GM21367 (cell line): ENCODE data around the gene PLPPR3.

Source experiments
- ATAC-seq: cut with Tn5 transposase; IDR thresholded peaks from one replicate; pipeline ENCODE4 v1.9.1; 2021; ENCODE audit not compliant: unreplicated experiment

PLPPR3 gene

GRCh38 chr19:810077-810855 lies 11.5 kb downstream of the PLPPR3 start:
- ATAC-seq: no peak

- no peak for ATAC-seq
These were observed 13.4 kb downstream of the PLPPR3 start for GRCh38 chr19:808423-808775.

GRCh38 chr19:807627-808422 lies 13.9 kb downstream of the PLPPR3 start:
- ATAC-seq: no peak

GRCh38 chr19:806815-807421 lies 14.8 kb downstream of the PLPPR3 start:
- ATAC-seq: no peak

GRCh38 chr19:805600-806550 lies 15.9 kb downstream of the PLPPR3 start:
- no peak for ATAC-seq

GRCh38 chr19:805166-805551 lies 16.6 kb downstream of the PLPPR3 start:
- no peak for ATAC-seq

GRCh38 chr19:804419-805165 lies 17.2 kb downstream of the PLPPR3 start:
- no peak for ATAC-seq

GRCh38 chr19:803686-804418 lies 17.9 kb downstream of the PLPPR3 start:
- no peak for ATAC-seq

GRCh38 chr19:803099-803561 lies 18.6 kb downstream of the PLPPR3 start:
- no peak for ATAC-seq

GRCh38 chr19:802498-803098 lies 19.2 kb downstream of the PLPPR3 start:
- no peak for ATAC-seq

- ATAC-seq: no peak
These were observed 19.8 kb downstream of the PLPPR3 start for GRCh38 chr19:801861-802497.

GRCh38 chr19:801030-801860 lies 20.5 kb downstream of the PLPPR3 start:
- no peak for ATAC-seq

GRCh38 chr19:800360-801029 lies 21.3 kb downstream of the PLPPR3 start:
- ATAC-seq: no peak

GRCh38 chr19:799076-799881 lies 22.5 kb downstream of the PLPPR3 start:
- no peak for ATAC-seq

- ATAC-seq: no peak
These were observed 23.2 kb downstream of the PLPPR3 start for GRCh38 chr19:798415-799075.
